Measurements from ENCODE around the gene USP43. TPM values are rescaled to one million over a fixed set of nuclear protein-coding genes. Genes with fewer than 3 reads are reported as not detected.
"Not testable (repeated sequence)": the region's sequence is repeated elsewhere in the genome, so short reads cannot be mapped to it uniquely, and the experiment has no call there.

The USP43 gene
- total RNA-seq, 2 experiments from 2014 or later = 0.28 to 0.29 TPM

- H3K36me3 Mint-ChIP-seq; H3K4me1 Mint-ChIP-seq; H3K4me3 Mint-ChIP-seq; H3K9me3 Mint-ChIP-seq (ENCODE audit: low read depth); H3K27ac Mint-ChIP-seq; ATAC-seq; DNase-seq; CTCF ChIA-PET: not testable (repeated sequence)
- H3K27me3 Mint-ChIP-seq = peaks cover 39% of the 10 kb centered on the region
Measured at GRCh38 chr17:9640388-9640787, 4.9 kb upstream of the USP43 start.

GRCh38 chr17:9643611-9644010, 1.7 kb upstream of the USP43 start:
- no peak for DNase-seq
- CTCF ChIA-PET = no interaction called here
- H3K9me3 Mint-ChIP-seq (ENCODE audit: low read depth) = no peaks in the 10 kb centered on the region
- H3K27me3 Mint-ChIP-seq = peaks cover 58% of the 10 kb centered on the region
- no peaks in the 10 kb centered on the region for H3K36me3 Mint-ChIP-seq
- no peak overlapping the region for H3K4me3 Mint-ChIP-seq
- no peak overlapping the region for H3K27ac Mint-ChIP-seq
- ATAC-seq = no peak
- peaks cover 20% of the 10 kb centered on the region for H3K4me1 Mint-ChIP-seq

DNA sequence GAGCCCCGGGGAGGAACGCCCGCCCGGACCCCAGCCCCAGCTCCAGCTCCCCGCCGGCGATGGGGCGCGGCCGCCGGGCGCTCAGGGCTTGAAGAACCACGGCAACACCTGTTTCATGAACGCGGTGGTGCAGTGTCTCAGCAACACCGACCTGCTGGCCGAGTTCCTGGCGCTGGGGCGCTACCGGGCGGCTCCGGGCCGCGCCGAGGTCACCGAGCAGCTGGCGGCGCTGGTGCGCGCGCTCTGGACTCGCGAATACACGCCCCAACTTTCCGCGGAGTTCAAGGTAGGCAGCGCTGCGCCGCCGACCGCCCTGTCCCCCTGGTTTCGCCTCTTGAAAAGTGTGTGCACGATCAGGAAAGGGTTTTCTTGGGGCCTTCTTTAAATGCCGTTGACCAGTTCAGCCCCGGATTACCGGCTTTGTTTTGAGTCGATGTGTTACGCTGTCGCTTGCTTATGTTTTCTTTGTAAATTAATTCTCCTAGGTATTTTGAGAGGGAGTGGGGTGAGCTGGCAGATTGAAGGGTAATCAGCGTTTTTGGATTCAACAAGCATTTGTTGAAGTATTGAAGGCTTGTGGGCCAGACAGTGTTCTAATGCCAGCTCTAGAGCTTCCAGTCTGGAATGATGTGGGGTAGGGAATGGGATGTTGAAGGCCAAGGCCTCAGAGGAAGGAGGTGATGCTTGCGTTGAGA, 681 bp downstream of the USP43 start:
- Mint-ChIP-seq H3K36me3 (no peaks in the 10 kb centered on the region), H3K4me1 (peaks cover 20% of the 10 kb centered on the region), H3K27me3 (peaks cover 52% of the 10 kb centered on the region), H3K4me3 (peak overlapping the region; percentile 63), H3K9me3 (ENCODE audit: low read depth) (no peaks in the 10 kb centered on the region), H3K27ac (peak overlapping the region; percentile 14)
- peak; percentile 40 for DNase-seq
- CTCF ChIA-PET = no interaction called here
- peak; percentile 60 for ATAC-seq

GRCh38 chr17:9646546-9646885, 1.2 kb downstream of the USP43 start:
- H3K27me3 Mint-ChIP-seq = peaks cover 56% of the 10 kb centered on the region
- DNase-seq = no peak
- H3K36me3 Mint-ChIP-seq = no peaks in the 10 kb centered on the region
- no peak overlapping the region for H3K27ac Mint-ChIP-seq
- peak overlapping the region; percentile 63 for H3K4me3 Mint-ChIP-seq
- H3K4me1 Mint-ChIP-seq = peaks cover 20% of the 10 kb centered on the region
- H3K9me3 Mint-ChIP-seq (ENCODE audit: low read depth) = no peaks in the 10 kb centered on the region
- ATAC-seq = no peak
- CTCF ChIA-PET = no interaction called here

- H3K4me3 Mint-ChIP-seq = no peak overlapping the region
- H3K27me3 Mint-ChIP-seq = peaks cover 54% of the 10 kb centered on the region
- no peaks in the 10 kb centered on the region for H3K9me3 Mint-ChIP-seq (ENCODE audit: low read depth)
- H3K4me1 Mint-ChIP-seq = peaks cover 20% of the 10 kb centered on the region
- ATAC-seq (no peak), DNase-seq (no peak)
- CTCF ChIA-PET = no interaction called here
- no peak overlapping the region for H3K27ac Mint-ChIP-seq
- H3K36me3 Mint-ChIP-seq = no peaks in the 10 kb centered on the region
Measured at GRCh38 chr17:9647014-9647413, 1.7 kb downstream of the USP43 start.

GRCh38 chr17:9648521-9649110, 3.3 kb downstream of the USP43 start:
- Mint-ChIP-seq H3K27ac (no peak overlapping the region), H3K4me1 (peaks cover 20% of the 10 kb centered on the region), H3K27me3 (peaks cover 49% of the 10 kb centered on the region), H3K36me3 (no peaks in the 10 kb centered on the region), H3K9me3 (ENCODE audit: low read depth) (no peaks in the 10 kb centered on the region), H3K4me3 (peak overlapping the region; percentile 22)
- no peak for DNase-seq
- no peak for ATAC-seq
- CTCF ChIA-PET = interaction anchor here (0.8 to 1.3 kb wide), 2 partner anchors 10 to 71 kb away, joined by 3 to 5 read pairs; no protein-coding TSS in a partner anchor

DNA sequence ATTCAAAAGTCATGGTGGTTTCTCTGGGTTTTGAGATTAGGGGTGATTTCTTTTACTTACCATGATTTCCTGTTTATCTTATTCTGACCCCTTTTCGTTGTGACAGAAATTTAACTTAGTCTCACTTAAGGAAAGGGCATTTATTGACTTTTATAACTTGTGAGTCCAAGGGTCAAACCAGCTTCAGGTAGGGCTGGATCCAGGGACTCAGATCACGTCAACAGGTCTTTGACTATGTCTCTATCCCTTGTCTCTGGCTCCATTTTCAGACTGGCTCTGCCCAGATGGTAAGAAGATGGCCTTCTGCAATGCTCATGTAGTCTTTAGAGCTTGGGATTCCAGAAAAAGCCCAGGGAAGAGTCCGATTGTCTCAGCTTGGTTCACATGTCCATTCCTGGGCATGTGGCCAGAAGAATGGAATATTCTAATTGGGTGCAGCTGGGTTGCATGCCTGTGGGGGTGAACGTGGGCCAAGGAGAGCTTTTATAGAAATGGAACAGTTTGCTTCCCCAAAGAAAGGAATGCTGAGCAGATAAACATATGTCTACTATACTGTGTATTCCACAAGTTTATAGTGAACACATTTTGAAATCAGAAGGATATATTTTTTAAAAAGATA, 13.4 kb downstream of the USP43 start:
- CTCF ChIA-PET = interaction anchor here (1.0 kb wide), 1 partner anchor 8 kb away, joined by 3 read pairs; no protein-coding TSS in a partner anchor
- ATAC-seq = no peak

DNA sequence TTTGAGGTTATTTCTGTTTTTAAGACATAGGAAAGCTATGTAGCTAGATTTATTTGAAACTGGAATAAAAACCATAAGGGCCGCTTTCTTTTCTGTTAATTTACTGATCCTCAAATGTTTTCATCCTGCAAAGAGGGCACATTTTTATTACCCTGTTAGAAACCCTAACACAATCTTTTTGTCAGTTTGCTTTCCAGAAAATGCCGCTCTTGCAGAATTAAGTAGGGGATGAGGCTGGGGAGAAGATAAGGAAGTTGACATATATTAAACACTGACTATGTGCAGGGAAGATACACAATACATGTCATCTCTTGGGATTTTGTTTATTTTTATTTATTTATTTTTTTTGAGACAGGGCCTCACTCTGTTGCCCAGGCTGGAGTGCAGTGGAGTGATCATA, 15.7 kb downstream of the USP43 start:
- H3K27me3 Mint-ChIP-seq = peaks cover 8% of the 10 kb centered on the region
- no peak for ATAC-seq
- CTCF ChIA-PET = no interaction called here

More for the DNA sequence above, 13.4 kb downstream of the USP43 start:
- no peaks in the 10 kb centered on the region for H3K9me3 Mint-ChIP-seq (ENCODE audit: low read depth)
- no peak for DNase-seq
- no peaks in the 10 kb centered on the region for H3K36me3 Mint-ChIP-seq
- no peak overlapping the region for H3K4me3 Mint-ChIP-seq
- H3K4me1 Mint-ChIP-seq = no peaks in the 10 kb centered on the region
- H3K27me3 Mint-ChIP-seq = peaks cover 17% of the 10 kb centered on the region
- H3K27ac Mint-ChIP-seq = no peak overlapping the region

DNA sequence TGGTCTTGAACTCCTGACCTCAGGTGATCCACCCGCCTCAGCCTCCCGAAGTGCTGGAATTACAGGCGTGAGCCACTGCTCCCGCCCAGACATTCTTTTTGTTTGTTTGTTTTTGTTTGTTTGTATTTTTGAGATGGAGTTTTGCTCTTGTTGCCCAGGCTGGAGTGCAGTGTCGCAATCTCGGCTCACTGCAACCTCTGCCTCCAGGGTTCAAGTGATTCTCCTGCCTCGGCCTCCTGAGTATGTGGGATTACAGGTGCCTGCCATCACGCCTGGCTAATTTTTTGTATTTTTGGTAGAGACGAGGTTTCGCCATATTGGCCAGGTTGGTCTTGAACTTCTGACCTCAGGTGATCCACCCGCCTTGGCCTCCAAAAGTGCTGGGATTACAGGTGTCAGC, 18.2 kb downstream of the USP43 start:
- H3K9me3 Mint-ChIP-seq (ENCODE audit: low read depth); H3K36me3 Mint-ChIP-seq; H3K27ac Mint-ChIP-seq; H3K4me3 Mint-ChIP-seq; DNase-seq; ATAC-seq; CTCF ChIA-PET: not testable (repeated sequence)
- H3K27me3 Mint-ChIP-seq = peaks cover 14% of the 10 kb centered on the region
- peaks cover 28% of the 10 kb centered on the region for H3K4me1 Mint-ChIP-seq

More for the DNA sequence above, 15.7 kb downstream of the USP43 start:
- H3K27ac Mint-ChIP-seq = no peak overlapping the region
- no peak for DNase-seq
- H3K4me1 Mint-ChIP-seq = peaks cover 6% of the 10 kb centered on the region
- peaks cover 1% of the 10 kb centered on the region for H3K36me3 Mint-ChIP-seq
- H3K4me3 Mint-ChIP-seq = no peak overlapping the region
- no peaks in the 10 kb centered on the region for H3K9me3 Mint-ChIP-seq (ENCODE audit: low read depth)

DNA sequence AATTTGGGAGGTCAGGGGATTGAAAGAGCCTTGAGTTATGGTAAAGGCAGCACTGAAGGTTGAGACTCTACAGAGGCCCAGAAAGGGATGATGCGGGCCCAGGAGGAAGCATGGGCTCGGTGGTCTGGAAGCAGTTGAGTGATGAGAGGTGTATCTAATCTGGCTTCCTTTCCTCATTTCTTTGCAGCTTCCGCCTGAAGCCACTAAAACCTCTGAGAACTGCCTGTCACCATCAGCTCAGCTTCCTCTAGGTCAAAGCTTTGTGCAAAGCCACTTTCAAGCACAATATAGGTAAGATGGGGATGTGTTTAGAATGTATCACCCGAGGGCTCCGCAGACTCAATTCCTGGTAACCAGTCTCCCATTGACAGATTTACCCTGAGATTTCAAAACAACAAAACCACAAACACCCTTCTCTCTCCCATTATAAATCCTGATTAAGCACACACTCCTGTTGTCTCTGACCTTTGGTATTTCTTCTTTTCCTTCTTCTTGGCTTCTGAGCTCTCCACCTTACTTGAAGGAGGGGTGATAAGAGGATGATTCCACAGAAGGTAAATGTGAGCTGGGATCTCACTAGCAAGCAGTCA, 21.2 kb downstream of the USP43 start:
- Mint-ChIP-seq H3K4me1 (peaks cover 30% of the 10 kb centered on the region), H3K4me3 (no peak overlapping the region), H3K27me3 (peaks cover 23% of the 10 kb centered on the region), H3K36me3 (peaks cover 1% of the 10 kb centered on the region), H3K9me3 (ENCODE audit: low read depth) (no peaks in the 10 kb centered on the region), H3K27ac (peak overlapping the region; percentile 33)
- DNase-seq (peak; percentile 71), ATAC-seq (peak; percentile 85)
- CTCF ChIA-PET = interaction anchor here (1.0 kb wide), 1 partner anchor 8 kb away, joined by 3 read pairs; no protein-coding TSS in a partner anchor

DNA sequence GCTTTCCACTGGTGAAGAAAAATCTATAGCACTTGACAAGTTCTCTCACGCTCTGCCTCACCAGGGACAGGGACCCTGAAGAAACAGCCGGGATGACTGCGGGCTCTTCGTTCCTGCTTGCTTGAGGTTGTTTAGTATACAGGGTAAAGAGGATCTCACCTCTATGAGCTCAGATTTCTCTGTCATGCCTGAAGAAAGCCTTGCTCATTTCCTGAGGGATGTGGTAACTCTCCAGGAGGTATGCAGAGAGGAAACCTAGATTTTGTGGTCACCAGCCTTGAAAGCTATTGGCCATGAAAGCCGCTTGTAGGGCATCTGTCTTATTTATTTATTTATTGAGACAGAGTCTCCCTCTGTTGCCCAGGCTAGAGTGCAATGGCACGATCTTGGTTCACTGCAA, 23.2 kb downstream of the USP43 start:
- H3K9me3 Mint-ChIP-seq (ENCODE audit: low read depth) = no peaks in the 10 kb centered on the region
- no peak overlapping the region for H3K27ac Mint-ChIP-seq
- CTCF ChIA-PET = interaction anchor here (1.1 kb wide), 1 partner anchor 92 kb away, joined by 4 read pairs; the partner anchor contains the start of gene CFAP52
- H3K27me3 Mint-ChIP-seq = peaks cover 27% of the 10 kb centered on the region
- DNase-seq = no peak
- peaks cover 1% of the 10 kb centered on the region for H3K36me3 Mint-ChIP-seq
- ATAC-seq = no peak
- peaks cover 30% of the 10 kb centered on the region for H3K4me1 Mint-ChIP-seq
- no peak overlapping the region for H3K4me3 Mint-ChIP-seq

DNA sequence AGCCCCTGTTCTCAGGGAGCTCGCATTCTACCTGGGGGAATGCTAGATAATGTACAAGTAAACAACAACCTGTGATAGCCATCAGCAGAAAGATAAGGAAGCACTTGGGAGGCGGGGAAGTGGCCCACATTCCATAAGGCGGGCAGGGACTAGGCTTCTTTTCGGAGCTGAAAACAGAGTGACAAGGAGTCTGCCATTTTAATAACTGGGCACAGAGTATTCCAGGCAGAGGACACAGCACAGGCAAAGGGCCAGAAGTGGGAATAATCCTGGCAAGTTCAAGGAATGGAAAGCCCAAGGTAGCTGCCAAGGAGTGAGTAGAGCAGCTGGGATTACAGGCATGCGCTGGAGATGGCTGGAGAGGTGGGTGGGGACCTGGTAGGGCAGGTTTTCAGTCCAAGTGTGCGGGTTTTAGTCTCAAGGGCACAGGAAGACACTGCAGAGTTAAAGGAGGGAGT, 24.3 kb downstream of the USP43 start:
- CTCF ChIA-PET = no interaction called here
- Mint-ChIP-seq H3K36me3 (peaks cover 1% of the 10 kb centered on the region), H3K9me3 (ENCODE audit: low read depth) (no peaks in the 10 kb centered on the region), H3K27me3 (peaks cover 29% of the 10 kb centered on the region), H3K4me3 (no peak overlapping the region), H3K4me1 (peaks cover 30% of the 10 kb centered on the region), H3K27ac (no peak overlapping the region)
- no peak for DNase-seq
- ATAC-seq = no peak

GRCh38 chr17:9670596-9670995, 25.3 kb downstream of the USP43 start:
- Mint-ChIP-seq H3K27me3 (peaks cover 32% of the 10 kb centered on the region), H3K27ac (no peak overlapping the region), H3K4me3 (no peak overlapping the region), H3K4me1 (peaks cover 29% of the 10 kb centered on the region), H3K9me3 (ENCODE audit: low read depth) (no peaks in the 10 kb centered on the region), H3K36me3 (peaks cover under 1% of the 10 kb centered on the region)
- CTCF ChIA-PET = no interaction called here
- ATAC-seq (no peak), DNase-seq (no peak)
